MCF 10A (cell line): ENCODE measurements around the gene PRICKLE4. TPM values are rescaled to one million over a fixed set of nuclear protein-coding genes. Genes with fewer than 3 reads are reported as not detected.

Source experiments
- BruUV-seq: library from RNA; stranded (reverse); fragments of 400-500 nt; replicated peaks from 2 replicates; lab custom pipeline; 2021; lab: Mats Ljungman, UMichigan
- CTCF ChIA-PET: fragments of 300-600 bp; sonication (Branson Sonifier 250); formaldehyde crosslinking; extraction: SDS; loops from one replicate; lab custom pipeline; 2021; ENCODE audit warnings: antibody characterized with exemption, inconsistent platforms; lab: Yijun Ruan, JAX
- POLR2A ChIA-PET: fragments of 300-600, 350-650 bp; sonication (Branson Sonifier 250); formaldehyde crosslinking; extraction: SDS; loops from one replicate; lab custom pipeline; 2020; ENCODE audit warnings: antibody characterized with exemption, inconsistent platforms; lab: Yijun Ruan, JAX
- DNase-seq: peaks from one replicate; pipeline ENCODE4 v3.0.0-alpha.2; 2018; ENCODE audit not compliant: unreplicated experiment
- H3K27ac Mint-ChIP-seq: one replicate; pipeline ENCODE4 v1.8.0; 2022; ENCODE audit warnings: mild to moderate bottlenecking, low read depth, mixed read lengths; ENCODE audit not compliant: unreplicated experiment
- H3K27me3 Mint-ChIP-seq: one replicate; pipeline ENCODE4 v1.8.0; 2022; ENCODE audit warnings: mixed read lengths; ENCODE audit not compliant: insufficient read depth, unreplicated experiment
- H3K36me3 Mint-ChIP-seq: one replicate; pipeline ENCODE4 v1.8.0; 2022; ENCODE audit warnings: mild to moderate bottlenecking, moderate library complexity, mixed read lengths; ENCODE audit not compliant: insufficient read depth, unreplicated experiment
- H3K4me1 Mint-ChIP-seq: one replicate; pipeline ENCODE4 v1.8.0; 2022; ENCODE audit warnings: mixed read lengths; ENCODE audit not compliant: insufficient read depth, unreplicated experiment
- H3K4me3 Mint-ChIP-seq: one replicate; pipeline ENCODE4 v1.8.0; 2022; ENCODE audit warnings: mild to moderate bottlenecking, moderate library complexity, mixed read lengths; ENCODE audit not compliant: unreplicated experiment
- H3K9me3 Mint-ChIP-seq: one replicate; pipeline ENCODE4 v1.8.0; 2022; ENCODE audit warnings: mixed read lengths; ENCODE audit not compliant: unreplicated experiment
- intact Hi-C: fragments of 100-400 bp; cut with micrococcal nuclease; formaldehyde crosslinking; loops from 2 replicates; pipeline ENCODE4 v1.14.1; 2022
- total RNA-seq: library from RNA; stranded (reverse); gene quantifications from 2 replicates; pipeline ENCODE4 v1.2.3, GENCODE V29; 2022
- TF ChIP-seq, protein P1 (sequence below): fragments of 200-600 bp; IDR thresholded peaks from one replicate; pipeline ENCODE4 v1.8.0; 2022; ENCODE audit warnings: antibody characterized with exemption, mild to moderate bottlenecking; ENCODE audit not compliant: unreplicated experiment

Gene PRICKLE4
- total RNA-seq, 1 experiment from 2014 or later: 0.93 TPM

DNA sequence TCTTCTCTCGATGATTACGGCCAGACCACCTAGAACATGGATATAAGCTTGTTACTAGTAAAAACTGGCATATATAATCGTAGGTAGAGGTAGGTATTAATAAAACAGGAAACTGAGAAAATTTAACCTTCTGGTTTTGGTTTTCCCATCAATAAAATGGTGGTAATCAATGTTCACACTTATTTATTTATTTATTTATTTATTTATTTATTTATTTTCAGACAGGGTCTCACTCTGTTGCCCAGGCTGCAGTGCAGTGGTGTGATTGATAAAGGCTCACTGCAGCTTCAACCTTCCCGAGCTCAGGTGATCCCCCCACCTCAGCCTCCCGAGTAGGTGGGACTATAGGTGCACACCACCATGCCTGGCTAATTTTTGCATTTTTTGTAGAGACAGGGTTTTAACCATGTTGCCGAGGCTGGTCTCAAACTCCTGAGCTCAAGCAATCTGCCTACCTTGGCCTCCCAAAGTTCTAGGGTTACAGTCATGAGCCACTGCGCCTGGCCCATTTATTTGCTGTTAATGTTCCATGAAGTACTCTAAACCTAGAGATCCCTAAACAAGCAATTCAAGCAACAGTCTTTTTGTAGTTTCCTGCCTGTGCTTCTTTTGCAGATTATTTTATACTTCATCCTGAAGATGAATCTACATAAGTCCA is 18.4 kb downstream of the PRICKLE4 start:
- H3K27ac Mint-ChIP-seq: no peak overlapping the region
- ChIA-PET CTCF (interaction anchor here (0.6 to 3.8 kb wide), 5 partner anchors 11 to 244 kb away, joined by 3 to 37 read pairs (median 4); partner anchors contain the start of gene TOMM6), POLR2A (interaction anchor here (1.7 to 2.6 kb wide), 2 partner anchors 12 to 246 kb away, joined by 10 to 18 read pairs; partner anchors contain the start of gene TOMM6)
- H3K27me3 Mint-ChIP-seq: no peaks in the 10 kb centered on the region
- peaks cover 5% of the 10 kb centered on the region for H3K36me3 Mint-ChIP-seq
- H3K9me3 Mint-ChIP-seq: no peaks in the 10 kb centered on the region
- TF ChIP-seq, protein P1, sequence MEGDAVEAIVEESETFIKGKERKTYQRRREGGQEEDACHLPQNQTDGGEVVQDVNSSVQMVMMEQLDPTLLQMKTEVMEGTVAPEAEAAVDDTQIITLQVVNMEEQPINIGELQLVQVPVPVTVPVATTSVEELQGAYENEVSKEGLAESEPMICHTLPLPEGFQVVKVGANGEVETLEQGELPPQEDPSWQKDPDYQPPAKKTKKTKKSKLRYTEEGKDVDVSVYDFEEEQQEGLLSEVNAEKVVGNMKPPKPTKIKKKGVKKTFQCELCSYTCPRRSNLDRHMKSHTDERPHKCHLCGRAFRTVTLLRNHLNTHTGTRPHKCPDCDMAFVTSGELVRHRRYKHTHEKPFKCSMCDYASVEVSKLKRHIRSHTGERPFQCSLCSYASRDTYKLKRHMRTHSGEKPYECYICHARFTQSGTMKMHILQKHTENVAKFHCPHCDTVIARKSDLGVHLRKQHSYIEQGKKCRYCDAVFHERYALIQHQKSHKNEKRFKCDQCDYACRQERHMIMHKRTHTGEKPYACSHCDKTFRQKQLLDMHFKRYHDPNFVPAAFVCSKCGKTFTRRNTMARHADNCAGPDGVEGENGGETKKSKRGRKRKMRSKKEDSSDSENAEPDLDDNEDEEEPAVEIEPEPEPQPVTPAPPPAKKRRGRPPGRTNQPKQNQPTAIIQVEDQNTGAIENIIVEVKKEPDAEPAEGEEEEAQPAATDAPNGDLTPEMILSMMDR: no peak
- no peak for DNase-seq
- no TSS peak for BruUV-seq
- H3K4me3 Mint-ChIP-seq: no peak overlapping the region
- H3K4me1 Mint-ChIP-seq: peaks cover 5% of the 10 kb centered on the region
- intact Hi-C loops: no loop called here

DNA sequence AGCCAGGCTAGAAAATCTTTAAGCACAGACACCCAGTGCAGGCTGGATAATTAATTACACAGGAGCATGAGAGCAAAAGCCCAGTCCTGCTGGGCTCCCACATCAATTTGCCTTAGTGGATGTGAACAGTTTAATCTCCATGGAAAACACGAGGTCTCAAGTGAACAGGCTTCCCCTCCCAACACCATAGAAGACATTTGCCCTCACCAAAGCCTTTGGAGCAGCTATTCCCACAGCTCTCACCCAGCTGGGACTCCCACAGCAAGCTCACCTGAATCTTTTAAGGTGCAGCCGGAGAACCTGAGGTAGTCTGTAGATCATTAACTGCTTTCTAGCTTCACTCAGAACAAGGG is 19.0 kb downstream of the PRICKLE4 start:
- no peaks in the 10 kb centered on the region for H3K9me3 Mint-ChIP-seq
- TF ChIP-seq, protein P1: no peak
- no peak overlapping the region for H3K4me3 Mint-ChIP-seq
- no peak overlapping the region for H3K27ac Mint-ChIP-seq
- BruUV-seq: no TSS peak
- peaks cover 5% of the 10 kb centered on the region for H3K4me1 Mint-ChIP-seq
- ChIA-PET CTCF (interaction anchor here (0.6 to 3.8 kb wide), 6 partner anchors 12 to 244 kb away, joined by 3 to 37 read pairs (median 4); partner anchors contain the start of gene TOMM6), POLR2A (interaction anchor here (1.7 to 2.6 kb wide), 2 partner anchors 12 to 246 kb away, joined by 10 to 18 read pairs; partner anchors contain the start of gene TOMM6)
- intact Hi-C loops: no loop called here
- DNase-seq: no peak
- peaks cover 5% of the 10 kb centered on the region for H3K36me3 Mint-ChIP-seq
- no peaks in the 10 kb centered on the region for H3K27me3 Mint-ChIP-seq

DNA sequence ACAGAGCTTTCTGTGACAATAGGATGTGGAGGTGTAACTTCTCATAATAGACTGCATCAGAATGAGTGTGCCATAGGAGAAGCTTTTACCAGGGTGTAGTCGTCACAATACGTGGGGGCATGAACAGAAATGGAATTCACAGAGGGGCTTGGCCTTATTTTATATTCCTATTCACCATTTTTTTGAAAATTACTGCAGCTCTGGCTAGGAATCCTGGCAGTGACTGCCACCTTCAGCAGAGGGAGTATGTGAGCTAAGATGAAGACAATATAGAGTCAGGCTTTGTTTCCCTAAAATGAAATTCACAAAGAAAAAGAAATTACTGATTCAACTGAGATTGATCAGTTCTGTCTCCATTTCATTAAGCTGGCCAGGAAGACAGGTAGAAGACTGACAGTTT is 20.8 kb downstream of the PRICKLE4 start:
- peaks cover 5% of the 10 kb centered on the region for H3K4me1 Mint-ChIP-seq
- H3K27me3 Mint-ChIP-seq: no peaks in the 10 kb centered on the region
- CTCF ChIA-PET: interaction anchor here (0.6 to 3.8 kb wide), 20 partner anchors 8 to 947 kb away, joined by 3 to 37 read pairs (median 5); partner anchors contain the start of genes BYSL and MED20
- BruUV-seq: no TSS peak
- POLR2A ChIA-PET: interaction anchor here (0.7 to 2.6 kb wide), 7 partner anchors 10 to 244 kb away, joined by 3 to 18 read pairs (median 6); partner anchors contain the start of genes MED20 and TOMM6
- no peak overlapping the region for H3K4me3 Mint-ChIP-seq
- H3K9me3 Mint-ChIP-seq: no peaks in the 10 kb centered on the region
- intact Hi-C loops: loop anchor here (1.0 to 5.0 kb wide), 3 partner anchors 121 to 243 kb away; partner anchors contain the start of genes BYSL and MED20
- DNase-seq: peak; percentile 44
- TF ChIP-seq, protein P1: peak; percentile 55
- H3K27ac Mint-ChIP-seq: no peak overlapping the region
- peaks cover 9% of the 10 kb centered on the region for H3K36me3 Mint-ChIP-seq
